Erythroblast (primary cell): ENCODE results near the gene KPNB1.

Source experiments
- GATA1 ChIP-seq: IDR thresholded peaks from 2 replicates; pipeline ENCODE4 v1.6.1; 2011; ENCODE audit warnings: low read depth, mild to moderate bottlenecking, control low read depth, low read length, moderate library complexity
- POLR2A ChIP-seq: IDR thresholded peaks from 2 replicates; pipeline ENCODE4 v1.6.1; 2011; ENCODE audit warnings: mild to moderate bottlenecking, low read length

DNA sequence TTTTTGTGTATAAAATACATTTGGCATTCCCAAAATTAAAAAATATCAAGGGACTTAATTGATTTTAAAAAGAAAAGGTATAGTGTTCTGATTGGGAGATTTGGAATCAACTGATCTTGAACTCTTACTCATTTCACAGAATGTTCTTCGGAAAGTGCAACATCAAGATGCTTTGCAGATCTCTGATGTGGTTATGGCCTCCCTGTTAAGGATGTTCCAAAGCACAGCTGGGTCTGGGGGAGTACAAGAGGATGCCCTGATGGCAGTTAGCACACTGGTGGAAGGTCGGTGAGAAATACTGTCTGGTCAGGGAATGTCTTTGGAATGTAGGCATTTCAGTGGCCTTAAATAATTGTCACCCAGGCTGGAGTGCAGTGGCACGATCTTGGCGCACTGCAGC lies 24.8 kb downstream of the KPNB1 start:
- TF ChIP-seq POLR2A (no peak), GATA1 (no peak)
